IMR-90 (cell line): ENCODE results near the gene TSPO. TPM values are rescaled to one million over a fixed set of nuclear protein-coding genes. Genes with fewer than 3 reads are reported as not detected.

ENCODE experiments used
- ATAC-seq: fragments of 200-7000 bp; cut with Tn5 transposase; 2 replicates; pipeline ENCODE4 v1.9.1; 2020; ENCODE audit warnings: low read depth, mild to moderate bottlenecking, moderate library complexity
- BruUV-seq: library from RNA; stranded (reverse); fragments of 400-500 nt; replicated peaks from 2 replicates; lab custom pipeline; 2021; lab: Mats Ljungman, UMichigan
- CTCF ChIA-PET: fragments of 300-600 bp; formaldehyde crosslinking; extraction: SDS; loops from one replicate; lab custom pipeline; 2021; ENCODE audit warnings: antibody characterized with exemption; lab: Yijun Ruan, JAX
- POLR2A ChIA-PET: fragments of 300-600 bp; sonication (Branson Sonifier 250); formaldehyde crosslinking; loops from one replicate; lab custom pipeline; 2022; ENCODE audit warnings: antibody characterized with exemption; ENCODE audit not compliant: unreplicated experiment; lab: Charles Lee
- DNase-seq: peaks from one replicate; pipeline ENCODE4 v3.0.0; 2013
- H2AFZ ChIP-seq: replicated peaks from 2 replicates; pipeline ENCODE3; 2013; ENCODE audit warnings: low read length, mild to moderate bottlenecking; ENCODE audit not compliant: poor library complexity
- H2AK5ac ChIP-seq: 2 replicates; pipeline ENCODE4 v1.6.1; 2013; ENCODE audit warnings: low read depth, low read length, inconsistent platforms
- H2AK9ac ChIP-seq: replicated peaks from 2 replicates; pipeline ENCODE3; 2013; ENCODE audit warnings: mild to moderate bottlenecking, low read depth, low read length, moderate library complexity; ENCODE audit not compliant: poor library complexity
- H2BK120ac ChIP-seq: 2 replicates; pipeline ENCODE4 v1.6.1; 2013; ENCODE audit warnings: low read depth, low read length, inconsistent platforms
- H2BK15ac ChIP-seq: 3 replicates; pipeline ENCODE4 v1.6.1; 2013; ENCODE audit warnings: low read depth, low read length, inconsistent platforms
- H2BK20ac ChIP-seq: 2 replicates; pipeline ENCODE4 v1.6.1; 2013; ENCODE audit warnings: low read depth, mild to moderate bottlenecking, inconsistent platforms, low read length, moderate library complexity
- H2BK5ac ChIP-seq: 2 replicates; pipeline ENCODE4 v1.6.1; 2013; ENCODE audit warnings: mild to moderate bottlenecking, low read depth, low read length, inconsistent platforms; ENCODE audit not compliant: poor library complexity, severe bottlenecking
- H3K14ac ChIP-seq: replicated peaks from 2 replicates; pipeline ENCODE4 v1.6.1; 2013; ENCODE audit warnings: low read depth, low read length, inconsistent platforms
- H3K18ac ChIP-seq: 2 replicates; pipeline ENCODE4 v1.6.1; 2013; ENCODE audit warnings: low read depth, low read length, control low read depth
- H3K23ac ChIP-seq: 2 replicates; pipeline ENCODE4 v1.6.1; 2013; ENCODE audit warnings: low read depth, low read length, inconsistent platforms
- H3K27ac ChIP-seq: 2 replicates; pipeline ENCODE4 v1.5.1; 2013; ENCODE audit warnings: mild to moderate bottlenecking, control low read depth, low read length; ENCODE audit not compliant: insufficient read depth
- H3K27me3 ChIP-seq: 2 replicates; pipeline ENCODE4 v1.6.1; 2013; ENCODE audit warnings: low read length; ENCODE audit not compliant: control insufficient read depth, insufficient read depth
- H3K36me3 ChIP-seq: 2 replicates; pipeline ENCODE4 v1.6.1; 2013; ENCODE audit warnings: low read length, mixed read lengths; ENCODE audit not compliant: control insufficient read depth, insufficient read depth
- H3K4ac ChIP-seq: 2 replicates; pipeline ENCODE4 v1.6.1; 2013; ENCODE audit warnings: low read depth, low read length, inconsistent platforms
- H3K4me1 ChIP-seq: 2 replicates; pipeline ENCODE4 v1.6.1; 2013; ENCODE audit warnings: low read length, mixed read lengths; ENCODE audit not compliant: control insufficient read depth, insufficient read depth
- H3K4me2 ChIP-seq: 2 replicates; pipeline ENCODE4 v1.6.1; 2013; ENCODE audit warnings: low read depth, mild to moderate bottlenecking, control low read depth, low read length, moderate library complexity
- H3K4me3 ChIP-seq: 2 replicates; pipeline ENCODE4 v1.5.1; 2013; ENCODE audit warnings: low read depth, mild to moderate bottlenecking, control low read depth, low read length, moderate library complexity; ENCODE audit not compliant: insufficient read depth
- H3K56ac ChIP-seq: 2 replicates; pipeline ENCODE4 v1.6.1; 2013; ENCODE audit warnings: low read length, inconsistent platforms; ENCODE audit not compliant: insufficient read depth; ENCODE audit errors: extremely low read depth
- H3K79me1 ChIP-seq, 2 experiments: 2 replicates each; pipeline ENCODE4 v1.6.1; 2013; ENCODE audit warnings: low read length in 2 of 2, inconsistent platforms in 1 of 2, low read depth in 1 of 2
- H3K9ac ChIP-seq: 2 replicates; pipeline ENCODE4 v1.6.1; 2013; ENCODE audit warnings: low read depth, low read length, control low read depth
- H3K9me1 ChIP-seq: 2 replicates; pipeline ENCODE4 v1.6.1; 2013; ENCODE audit warnings: low read length, inconsistent platforms; ENCODE audit not compliant: insufficient read depth
- H3K9me3 ChIP-seq: 2 replicates; pipeline ENCODE4 v1.6.1; 2013; ENCODE audit warnings: low read length; ENCODE audit not compliant: control insufficient read depth, insufficient read depth
- H4K20me1 ChIP-seq: 2 replicates; pipeline ENCODE4 v1.6.1; 2013; ENCODE audit warnings: low read length, inconsistent platforms; ENCODE audit not compliant: insufficient read depth
- H4K5ac ChIP-seq: 2 replicates; pipeline ENCODE4 v1.6.1; 2013; ENCODE audit warnings: mild to moderate bottlenecking, low read depth, low read length, control low read depth
- H4K8ac ChIP-seq, 2 experiments: 2 replicates each; pipeline ENCODE4 v1.6.1; 2013; ENCODE audit warnings: low read depth in 2 of 2, low read length in 2 of 2, control low read depth in 1 of 2, inconsistent platforms in 1 of 2
- H4K91ac ChIP-seq: 2 replicates; pipeline ENCODE4 v1.6.1; 2013; ENCODE audit warnings: low read depth, low read length, inconsistent platforms; ENCODE audit not compliant: insufficient read depth
- BHLHE40 ChIP-seq: fragments of 150-350 bp; IDR thresholded peaks from 2 replicates; pipeline ENCODE4 v1.6.1; 2016; ENCODE audit warnings: mild to moderate bottlenecking, low read depth, low read length
- CEBPB ChIP-seq: IDR thresholded peaks from 2 replicates; pipeline ENCODE4 v1.6.1; 2012; ENCODE audit warnings: low read depth, low read length, improper control_type of control experiment
- CHD1 ChIP-seq: IDR thresholded peaks from 2 replicates; pipeline ENCODE4 v1.6.1; 2012; ENCODE audit warnings: low read depth, low read length, improper control_type of control experiment
- CTCF ChIP-seq: conservative IDR thresholded peaks from 2 replicates; pipeline ENCODE4 v1.5.1; 2012; ENCODE audit warnings: mild to moderate bottlenecking, low read depth, low read length, improper control_type of control experiment
- ELK1 ChIP-seq: fragments of 150-350 bp; IDR thresholded peaks from 2 replicates; pipeline ENCODE4 v1.6.1; 2016; ENCODE audit warnings: low read depth, mild to moderate bottlenecking, low read length, moderate library complexity, borderline replicate concordance
- FOS ChIP-seq: fragments of 150-350 bp; IDR thresholded peaks from 2 replicates; pipeline ENCODE4 v1.6.1; 2016; ENCODE audit warnings: low read depth, low read length
- MAFK ChIP-seq: IDR thresholded peaks from 2 replicates; pipeline ENCODE4 v1.6.1; 2012; ENCODE audit warnings: low read depth, low read length, improper control_type of control experiment
- MAZ ChIP-seq: IDR thresholded peaks from 2 replicates; pipeline ENCODE4 v1.6.1; 2012; ENCODE audit warnings: low read depth, mild to moderate bottlenecking, low read length, improper control_type of control experiment, moderate library complexity, borderline replicate concordance
- MXI1 ChIP-seq: IDR thresholded peaks from 2 replicates; pipeline ENCODE4 v1.6.1; 2012; ENCODE audit warnings: low read depth, mild to moderate bottlenecking, low read length, moderate library complexity, borderline replicate concordance
- NFE2L2 ChIP-seq: fragments of 150-350 bp; IDR thresholded peaks from 2 replicates; pipeline ENCODE4 v1.6.1; 2016; ENCODE audit warnings: low read depth, mild to moderate bottlenecking, low read length
- POLR2A ChIP-seq: IDR thresholded peaks from 2 replicates; pipeline ENCODE4 v1.6.1; 2012; ENCODE audit warnings: mild to moderate bottlenecking, low read depth, low read length
- RAD21 ChIP-seq: IDR thresholded peaks from 2 replicates; pipeline ENCODE4 v1.6.1; 2012; ENCODE audit warnings: low read length, improper control_type of control experiment
- RCOR1 ChIP-seq: IDR thresholded peaks from 2 replicates; pipeline ENCODE4 v1.6.1; 2012; ENCODE audit warnings: mild to moderate bottlenecking, low read length, improper control_type of control experiment; ENCODE audit not compliant: insufficient replicate concordance
- RFX5 ChIP-seq: IDR thresholded peaks from 2 replicates; pipeline ENCODE4 v1.8.0; 2012; ENCODE audit warnings: low read depth, mild to moderate bottlenecking, low read length, moderate library complexity
- SMC3 ChIP-seq: fragments of 150-350 bp; IDR thresholded peaks from 2 replicates; pipeline ENCODE4 v1.6.1; 2016; ENCODE audit warnings: low read depth, mild to moderate bottlenecking, antibody characterized with exemption, low read length, moderate library complexity
- USF2 ChIP-seq: fragments of 150-350 bp; IDR thresholded peaks from 2 replicates; pipeline ENCODE4 v1.6.1; 2017; ENCODE audit warnings: mild to moderate bottlenecking, antibody characterized with exemption, low read length, low read depth
- WGBS, 2 experiments: methylation state at CpG; one replicate each; pipeline versions ENCODE4 v1.1.5 to v1.1.7; 2013; ENCODE audit warnings: missing lambda C conversion rate in 2 of 2; ENCODE audit not compliant: insufficient read length in 1 of 2; ENCODE audit errors: extremely low coverage in 2 of 2; 5-methylcytosine and 5-hydroxymethylcytosine counted together
- dilution Hi-C: fragments of 300-500 bp; cut with HindIII; formaldehyde crosslinking; loops from one replicate; pipeline ENCODE4 v1.14.3; 2018; ENCODE audit warnings: low sequenced_read_pairs; ENCODE audit not compliant: unreplicated experiment
- in situ Hi-C: fragments of 300-500 bp; cut with MboI; formaldehyde crosslinking; loops from 3 replicates; pipeline ENCODE4 v1.14.3; 2019; ENCODE audit warnings: low sequenced_read_pairs, inconsistent platforms, mixed read lengths
- intact Hi-C: fragments of 100-400 bp; cut with micrococcal nuclease; formaldehyde crosslinking; loops from 2 replicates; pipeline ENCODE4 v1.10.0; 2022
- polyA plus RNA-seq, 3 experiments: library from polyadenylated mRNA; depleted of rRNA; stranded (reverse); fragments of >200 nt; gene quantifications; 2 replicates each; pipeline ENCODE4 v1.2.3, GENCODE V29; 2012; ENCODE audit warnings: low replicate concordance in 1 of 3
- total RNA-seq: library from RNA; depleted of rRNA; stranded (reverse); fragments of >200 nt; gene quantifications from 2 replicates; pipeline ENCODE4 v1.2.3, GENCODE V29; 2012

Gene TSPO
- total and polyA plus RNA-seq, 2 of the 4 experiments (the other 2 are of a cell fraction) = 115 to 297 TPM

GRCh38 chr22:43173566-43173965, 22.2 kb downstream of the TSPO start:
- CTCF ChIA-PET = no interaction called here
- in situ Hi-C loops = no loop called here

More at GRCh38 chr22:43173566-43173965, 22.2 kb downstream of the TSPO start:
- H3K79me1 ChIP-seq = no peaks in the 10 kb centered on the region
- no peak overlapping the region for H3K14ac ChIP-seq
- H2BK15ac ChIP-seq = no peak overlapping the region
- H2BK5ac ChIP-seq = no peak overlapping the region
- H3K27me3 ChIP-seq = no peaks in the 10 kb centered on the region
- no peak overlapping the region for H4K5ac ChIP-seq
- dilution Hi-C loops (no loop called here), intact Hi-C loops (no loop called here)
- no peak overlapping the region for H3K4me2 ChIP-seq
- H3K9me3 ChIP-seq = no peaks in the 10 kb centered on the region
- no peak overlapping the region for H2AFZ ChIP-seq
- 98% methylated on average over 5 of the region's 9 CpGs; no CpG with 5 or more reads in 1 of the 2 experiments for WGBS, 2 experiments
- TF ChIP-seq SMC3 (no peak), CHD1 (no peak), NFE2L2 (no peak), RCOR1 (no peak), RFX5 (no peak), MAZ (no peak), POLR2A (no peak), MAFK (no peak), RAD21 (no peak), FOS (no peak), CEBPB (no peak), MXI1 (no peak), ELK1 (no peak), CTCF (no peak), BHLHE40 (no peak), USF2 (no peak)
- no peak overlapping the region for H3K23ac ChIP-seq
- no peaks in the 10 kb centered on the region for H3K4me1 ChIP-seq
- H3K27ac ChIP-seq = no peak overlapping the region
- no TSS peak for BruUV-seq
- H2BK20ac ChIP-seq = no peak overlapping the region
- H3K4ac ChIP-seq = no peak overlapping the region
- ATAC-seq (no peak), DNase-seq (no peak)
- no peak overlapping the region for H4K91ac ChIP-seq
- H3K36me3 ChIP-seq = peaks cover 43% of the 10 kb centered on the region
- no peak overlapping the region for H2AK5ac ChIP-seq
- H3K9ac ChIP-seq = no peak overlapping the region
- H4K8ac ChIP-seq = no peak overlapping the region
- no peak overlapping the region for H3K4me3 ChIP-seq
- H3K9me1 ChIP-seq = no peaks in the 10 kb centered on the region; the same call in 1 of the 2 replicates
- H2BK120ac ChIP-seq = no peak overlapping the region
- H3K18ac ChIP-seq = no peak overlapping the region
- no peaks in the 10 kb centered on the region; the same call in 1 of the 2 replicates for H4K20me1 ChIP-seq
- H3K56ac ChIP-seq = no peak overlapping the region
- no peak overlapping the region for H2AK9ac ChIP-seq
- POLR2A ChIA-PET = no interaction called here
